Muscle layer of duodenum (tissue), 2 donors: ENCODE measurements around the gene LMX1B.
"Not testable (repeated sequence)": the region's sequence is repeated elsewhere in the genome, so short reads cannot be mapped to it uniquely, and the experiment has no call there.

Experiments used
- H3K27ac ChIP-seq: one replicate; pipeline ENCODE4 v1.7.0; 2013; ENCODE audit warnings: mild to moderate bottlenecking, low read length
- H3K27me3 ChIP-seq: one replicate; pipeline ENCODE4 v1.7.0; 2013; ENCODE audit warnings: low read depth, mild to moderate bottlenecking, control low read depth, low read length
- H3K36me3 ChIP-seq, 2 donors: one replicate each; pipeline ENCODE4 v1.7.0; 2013; ENCODE audit warnings: low read length in 2 of 2, control low read depth in 1 of 2, mild to moderate bottlenecking in 1 of 2; ENCODE audit not compliant: insufficient read depth in 2 of 2, control insufficient read depth in 1 of 2
- H3K4me1 ChIP-seq, 2 donors: one replicate each; pipeline ENCODE4 v1.7.0; 2013; ENCODE audit warnings: low read length in 2 of 2, mild to moderate bottlenecking in 2 of 2, control low read depth in 1 of 2, moderate library complexity in 1 of 2; ENCODE audit not compliant: insufficient read depth in 2 of 2, control insufficient read depth in 1 of 2
- H3K4me3 ChIP-seq, 2 donors: one replicate each; pipeline ENCODE4 v1.7.0; 2013; ENCODE audit warnings: low read length in 2 of 2, low read depth in 1 of 2, mild to moderate bottlenecking in 1 of 2
- H3K9me3 ChIP-seq, 2 donors: one replicate each; pipeline ENCODE4 v1.7.0; 2013; ENCODE audit warnings: low read length in 2 of 2, control low read depth in 1 of 2, mild to moderate bottlenecking in 1 of 2; ENCODE audit not compliant: control insufficient read depth in 1 of 2
- donor health status: healthy.

LMX1B gene

GRCh38 chr9:126725485-126725884 is 111.8 kb downstream of the LMX1B start:
- H3K9me3 ChIP-seq, H3K27ac ChIP-seq, H3K36me3 ChIP-seq, H3K4me3 ChIP-seq, H3K27me3 ChIP-seq: not testable (repeated sequence)
- peaks cover 0 to 15% of the 10 kb centered on the region in 2 donors for H3K4me1 ChIP-seq

- not testable (repeated sequence) for H3K4me3 ChIP-seq, H3K9me3 ChIP-seq, H3K27ac ChIP-seq, H3K36me3 ChIP-seq, H3K27me3 ChIP-seq, H3K4me1 ChIP-seq
Measured at GRCh38 chr9:126728210-126728609, 114.5 kb downstream of the LMX1B start.

- H3K27me3 ChIP-seq, H3K27ac ChIP-seq, H3K4me3 ChIP-seq, H3K36me3 ChIP-seq, H3K4me1 ChIP-seq, H3K9me3 ChIP-seq: not testable (repeated sequence)
Measured at GRCh38 chr9:126730592-126730991, 116.9 kb downstream of the LMX1B start.

- Histone ChIP-seq H3K36me3 (no peaks in the 10 kb centered on the region), H3K27ac (no peak overlapping the region), H3K4me3 (no peak overlapping the region), H3K9me3 (peaks cover 0 to 3% of the 10 kb centered on the region in 2 donors), H3K27me3 (no peaks in the 10 kb centered on the region), H3K4me1 (no peaks in the 10 kb centered on the region)
Measured at GRCh38 chr9:126733005-126733404, 119.3 kb downstream of the LMX1B start.

GRCh38 chr9:126734877-126735276 is 121.1 kb downstream of the LMX1B start:
- Histone ChIP-seq H3K36me3 (no peaks in the 10 kb centered on the region), H3K27me3 (no peaks in the 10 kb centered on the region), H3K4me1 (no peaks in the 10 kb centered on the region), H3K9me3 (peaks cover 0 to 3% of the 10 kb centered on the region in 2 donors), H3K27ac (no peak overlapping the region), H3K4me3 (no peak overlapping the region)

- Histone ChIP-seq H3K36me3 (no peaks in the 10 kb centered on the region), H3K27ac (no peak overlapping the region), H3K27me3 (no peaks in the 10 kb centered on the region), H3K4me3 (no peak overlapping the region), H3K9me3 (peaks cover 0 to 3% of the 10 kb centered on the region in 2 donors), H3K4me1 (no peaks in the 10 kb centered on the region)
Measured at GRCh38 chr9:126735482-126735881, 121.8 kb downstream of the LMX1B start.

GRCh38 chr9:126738553-126738952 is 124.8 kb downstream of the LMX1B start:
- H3K4me3 ChIP-seq = no peak overlapping the region
- H3K27ac ChIP-seq = no peak overlapping the region
- H3K4me1 ChIP-seq = no peaks in the 10 kb centered on the region
- no peaks in the 10 kb centered on the region for H3K36me3 ChIP-seq
- no peaks in the 10 kb centered on the region for H3K27me3 ChIP-seq
- H3K9me3 ChIP-seq = peaks cover 0 to 3% of the 10 kb centered on the region in 2 donors

GRCh38 chr9:126743041-126743440 is 129.3 kb downstream of the LMX1B start:
- H3K27me3 ChIP-seq = peaks cover 4% of the 10 kb centered on the region

GRCh38 chr9:126745574-126746411 is 132.1 kb downstream of the LMX1B start:
- Histone ChIP-seq H3K9me3 (peaks cover 0 to 2% of the 10 kb centered on the region in 2 donors), H3K27me3 (peaks cover 4% of the 10 kb centered on the region), H3K27ac (no peak overlapping the region), H3K4me1 (no peaks in the 10 kb centered on the region), H3K36me3 (no peaks in the 10 kb centered on the region), H3K4me3 (no peak overlapping the region)

More at GRCh38 chr9:126743041-126743440, 129.3 kb downstream of the LMX1B start:
- no peaks in the 10 kb centered on the region for H3K4me1 ChIP-seq
- no peaks in the 10 kb centered on the region for H3K36me3 ChIP-seq
- no peaks in the 10 kb centered on the region for H3K9me3 ChIP-seq
- H3K27ac ChIP-seq = no peak overlapping the region
- H3K4me3 ChIP-seq = no peak overlapping the region
